HG02943 (cell line): ENCODE measurements around the gene PLA2G2C.
"Not testable (repeated sequence)": the region's sequence is repeated elsewhere in the genome, so short reads cannot be mapped to it uniquely, and the experiment has no call there.

Experiments used
- ATAC-seq: cut with Tn5 transposase; IDR thresholded peaks from one replicate; pipeline ENCODE4 v1.9.1; 2021; ENCODE audit warnings: mild to moderate bottlenecking, low read depth, moderate library complexity; ENCODE audit not compliant: unreplicated experiment

Gene PLA2G2C, protein sequence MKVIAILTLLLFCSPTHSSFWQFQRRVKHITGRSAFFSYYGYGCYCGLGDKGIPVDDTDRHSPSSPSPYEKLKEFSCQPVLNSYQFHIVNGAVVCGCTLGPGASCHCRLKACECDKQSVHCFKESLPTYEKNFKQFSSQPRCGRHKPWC

DNA sequence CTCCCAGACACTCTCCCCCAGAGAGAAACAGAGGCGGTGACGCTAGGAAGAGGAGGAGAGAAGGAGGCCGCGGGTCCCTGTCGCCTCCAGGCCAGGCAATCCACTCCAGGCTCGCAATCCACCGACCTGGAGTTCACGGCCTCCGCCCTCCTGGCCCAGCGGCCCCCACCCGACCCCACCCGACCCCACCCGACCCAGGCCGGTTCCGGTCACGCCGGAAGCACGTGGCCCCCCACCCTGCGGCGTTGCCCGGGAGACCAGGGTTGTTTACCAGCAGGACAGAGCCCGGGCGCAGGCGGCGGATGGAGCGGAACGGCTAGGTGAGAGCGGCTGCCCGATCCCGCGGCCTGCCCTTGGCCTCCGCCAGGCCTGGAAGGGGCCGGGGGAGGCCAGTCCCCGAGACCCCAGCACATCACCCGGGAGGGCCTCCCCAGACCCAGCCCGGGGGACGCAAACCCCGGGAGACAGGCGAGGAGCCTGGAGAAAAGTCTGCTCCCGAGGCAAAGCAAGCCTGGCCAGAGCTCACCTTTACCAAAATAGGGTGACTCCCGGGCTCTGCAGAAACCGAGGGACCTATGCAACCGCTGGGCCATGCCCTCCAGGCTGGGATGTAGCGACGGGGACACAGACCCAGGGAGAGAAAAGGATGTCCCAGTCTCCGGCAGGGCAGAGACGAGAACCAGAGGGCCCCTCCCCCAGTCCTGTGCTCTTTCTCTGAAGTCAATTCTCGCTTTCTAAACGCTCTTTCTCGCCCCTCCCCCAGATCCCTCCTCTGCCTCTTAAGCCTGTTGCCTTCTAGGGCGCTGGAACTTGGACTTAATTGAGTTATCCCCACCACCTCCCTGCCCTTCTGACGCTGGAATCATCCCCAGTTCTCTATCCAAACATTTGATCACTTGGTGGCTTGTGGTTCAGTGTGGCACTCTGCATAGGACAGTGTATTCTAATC is at the start of gene PLA2G2C, which contains the start of gene UBXN10:
TSS of gene PLA2G2C (minus strand) at position 685 of the 949 bp plus-strand sequence. CDS start 9,155 bp downstream, outside the sequence.
TSS of gene UBXN10 (plus strand) at position 263 of the 949 bp plus-strand sequence. CDS start 4,466 bp downstream, outside the sequence.
- no peak for ATAC-seq

DNA sequence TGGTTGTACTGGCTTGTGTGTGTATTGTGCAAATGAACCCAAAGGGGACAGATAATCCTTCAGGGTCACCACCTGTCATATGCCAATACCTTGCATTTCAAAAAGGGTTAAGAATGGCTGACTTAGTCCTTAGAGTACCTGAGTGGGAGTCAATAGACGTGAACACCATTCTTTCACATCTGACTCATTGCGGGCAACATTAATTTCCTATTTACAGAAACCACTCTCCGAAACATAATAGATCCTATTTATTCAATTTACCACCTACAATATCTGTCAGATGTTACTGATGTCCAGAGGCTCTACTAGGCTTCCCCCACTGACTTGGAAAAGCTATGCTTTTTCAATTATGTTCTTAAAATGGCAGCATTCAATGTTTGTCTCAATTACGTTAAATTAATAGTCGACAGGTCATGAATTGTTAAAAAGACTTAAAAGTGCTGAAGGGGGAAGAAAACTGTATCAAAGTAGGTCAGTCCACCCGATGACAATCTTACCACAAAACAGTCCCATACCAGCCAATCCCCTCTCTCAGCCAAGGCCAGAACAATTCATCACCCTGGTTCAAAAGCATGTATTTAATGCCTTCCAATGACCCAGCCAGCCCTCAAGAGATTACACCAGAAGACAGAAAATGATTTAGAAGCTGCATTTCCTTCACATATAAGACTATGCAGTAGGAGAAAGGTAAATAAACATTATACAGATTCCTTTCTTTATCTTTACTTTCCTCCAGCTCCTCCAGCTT is 48.6 kb upstream of the PLA2G2C start:
- no peak for ATAC-seq

DNA sequence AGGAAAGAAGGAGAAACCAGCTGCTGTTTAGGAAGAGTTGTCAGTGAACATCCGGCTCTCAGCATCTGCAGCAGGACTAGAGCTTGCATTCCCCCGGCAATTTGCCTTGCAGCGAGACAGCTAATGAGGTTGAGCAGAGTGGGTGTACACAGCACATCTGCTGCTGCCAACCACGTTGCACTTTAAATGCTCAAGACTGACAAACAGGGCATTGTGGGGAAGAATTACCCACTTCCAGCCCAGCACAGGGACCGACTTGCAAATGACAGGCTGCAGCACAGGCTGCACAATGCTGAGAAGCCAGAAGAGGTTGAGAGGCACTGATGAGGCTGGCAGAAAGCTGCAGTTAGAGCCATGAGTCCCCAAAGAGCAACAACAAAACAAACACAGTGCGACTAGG is 47.5 kb upstream of the PLA2G2C start:
- no peak for ATAC-seq

DNA sequence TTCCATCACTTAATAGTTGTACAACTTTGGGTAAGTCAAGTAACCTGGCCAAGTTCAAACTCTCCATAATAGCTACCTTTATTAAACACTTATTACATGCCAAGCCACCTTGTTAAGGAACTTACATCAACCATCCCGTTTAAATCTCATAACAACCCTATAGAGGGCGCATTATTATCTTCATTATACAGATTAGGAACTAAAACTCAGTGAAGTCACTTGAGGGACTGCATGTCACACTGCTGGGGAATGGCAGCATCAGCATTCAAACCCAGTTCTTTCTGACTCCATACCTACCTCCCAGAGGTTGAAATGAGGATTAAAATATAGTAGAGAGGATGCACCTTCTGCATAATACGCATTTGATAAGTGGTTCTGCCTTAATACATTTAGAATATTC is 47.1 kb upstream of the PLA2G2C start:
- ATAC-seq, result no peak

DNA sequence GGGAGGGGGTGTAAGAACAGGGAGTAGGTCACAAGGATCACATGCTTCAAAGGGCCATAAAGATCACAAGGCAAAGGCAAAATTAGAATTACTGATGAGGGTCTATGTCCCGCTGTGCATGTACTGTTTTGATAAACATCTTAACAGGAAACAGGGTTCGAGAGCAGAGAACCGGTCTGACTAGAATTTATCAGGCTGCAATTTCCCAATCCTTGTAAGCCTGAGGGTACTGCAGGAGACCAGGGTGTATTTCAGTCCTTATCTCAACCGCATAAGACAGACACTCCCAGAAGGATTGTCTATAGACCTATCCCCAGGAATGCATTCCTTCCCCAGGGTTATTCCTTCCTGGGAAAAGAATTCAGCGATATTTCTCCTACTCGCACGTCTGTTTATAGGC is 46.2 kb upstream of the PLA2G2C start:
- not testable (repeated sequence) for ATAC-seq

DNA sequence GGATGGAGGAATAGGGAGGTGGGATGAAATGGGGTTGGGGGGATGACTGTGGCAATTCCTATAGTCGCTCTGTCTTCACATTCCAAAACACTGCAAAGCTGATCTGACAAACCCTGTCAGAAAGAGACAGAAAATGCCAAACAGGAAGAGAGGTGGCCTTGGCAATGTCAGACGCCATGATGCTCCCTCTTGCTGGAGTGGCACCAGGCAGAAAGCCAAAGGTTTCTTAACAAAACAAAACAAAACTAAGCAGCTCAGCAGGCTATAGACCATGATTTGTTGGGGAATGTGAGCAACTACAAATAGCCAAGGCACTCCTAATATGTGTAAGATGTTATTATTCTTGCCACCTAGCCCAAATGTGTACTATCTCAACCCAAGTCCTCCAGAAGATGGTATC is 42.9 kb upstream of the PLA2G2C start:
- no peak for ATAC-seq

DNA sequence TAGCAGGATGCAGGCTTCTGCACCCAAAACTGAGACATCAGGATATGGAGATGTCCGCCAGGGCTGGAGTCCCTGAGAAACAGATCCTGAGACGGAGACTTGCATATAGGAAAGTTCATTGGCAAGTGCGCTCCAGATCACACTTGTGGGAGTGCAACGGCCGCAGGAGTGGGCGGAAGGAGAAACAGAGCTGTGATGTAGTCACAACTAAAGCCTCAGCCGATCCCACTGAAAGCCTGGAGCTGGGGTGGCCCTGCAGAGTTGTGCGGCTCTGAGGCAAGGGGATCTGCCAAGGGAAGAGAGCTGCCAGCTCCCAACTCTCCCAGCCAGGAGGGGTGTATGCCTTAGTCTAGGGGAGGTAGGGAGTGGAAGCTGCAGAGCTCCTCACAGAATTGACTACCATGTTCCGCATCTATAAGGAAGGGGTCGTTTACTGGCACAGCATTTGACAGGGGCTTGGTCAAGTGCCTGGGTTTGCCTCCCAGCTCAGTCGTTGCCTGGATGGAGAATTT is 42.1 kb upstream of the PLA2G2C start:
- ATAC-seq, result no peak

DNA sequence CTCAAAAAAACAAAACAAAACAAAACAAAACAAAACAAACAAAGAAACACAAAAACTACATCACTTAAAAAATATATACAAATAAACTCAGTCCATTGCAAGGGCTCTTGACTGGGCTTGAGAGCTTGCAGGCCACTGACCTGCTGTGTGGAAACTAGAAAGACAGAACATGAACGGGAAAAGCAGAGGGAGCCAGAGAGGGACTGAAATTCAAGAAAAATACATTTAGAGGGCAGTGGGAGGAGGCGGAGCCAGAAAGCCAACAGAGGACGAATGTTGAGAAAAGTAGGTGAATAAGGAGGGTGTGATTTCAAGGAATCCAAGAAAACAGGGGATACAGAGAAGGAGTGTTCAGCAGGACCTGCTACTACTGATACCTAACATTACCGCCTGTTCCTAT is 41.4 kb upstream of the PLA2G2C start:
- no peak for ATAC-seq

DNA sequence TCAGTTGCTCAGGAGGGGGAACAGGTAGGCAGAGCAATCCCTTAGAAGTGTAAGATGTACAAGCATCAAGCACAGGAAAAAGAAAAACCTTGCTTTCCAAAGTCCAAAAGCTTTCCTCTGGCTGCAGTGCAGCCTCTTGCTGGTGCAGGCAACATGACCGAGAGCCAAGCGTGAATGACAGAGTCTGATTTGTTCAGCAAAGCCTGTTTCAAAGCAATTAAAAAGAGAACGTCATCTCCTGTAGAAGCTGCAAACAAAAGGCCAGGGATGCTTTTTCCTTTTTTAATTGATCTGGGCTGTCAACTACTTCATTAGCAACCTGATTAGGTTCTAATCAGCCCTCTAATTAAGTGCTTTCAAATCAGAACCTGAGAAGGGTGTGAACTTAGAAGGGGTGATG is 38.2 kb upstream of the PLA2G2C start:
- no peak for ATAC-seq

DNA sequence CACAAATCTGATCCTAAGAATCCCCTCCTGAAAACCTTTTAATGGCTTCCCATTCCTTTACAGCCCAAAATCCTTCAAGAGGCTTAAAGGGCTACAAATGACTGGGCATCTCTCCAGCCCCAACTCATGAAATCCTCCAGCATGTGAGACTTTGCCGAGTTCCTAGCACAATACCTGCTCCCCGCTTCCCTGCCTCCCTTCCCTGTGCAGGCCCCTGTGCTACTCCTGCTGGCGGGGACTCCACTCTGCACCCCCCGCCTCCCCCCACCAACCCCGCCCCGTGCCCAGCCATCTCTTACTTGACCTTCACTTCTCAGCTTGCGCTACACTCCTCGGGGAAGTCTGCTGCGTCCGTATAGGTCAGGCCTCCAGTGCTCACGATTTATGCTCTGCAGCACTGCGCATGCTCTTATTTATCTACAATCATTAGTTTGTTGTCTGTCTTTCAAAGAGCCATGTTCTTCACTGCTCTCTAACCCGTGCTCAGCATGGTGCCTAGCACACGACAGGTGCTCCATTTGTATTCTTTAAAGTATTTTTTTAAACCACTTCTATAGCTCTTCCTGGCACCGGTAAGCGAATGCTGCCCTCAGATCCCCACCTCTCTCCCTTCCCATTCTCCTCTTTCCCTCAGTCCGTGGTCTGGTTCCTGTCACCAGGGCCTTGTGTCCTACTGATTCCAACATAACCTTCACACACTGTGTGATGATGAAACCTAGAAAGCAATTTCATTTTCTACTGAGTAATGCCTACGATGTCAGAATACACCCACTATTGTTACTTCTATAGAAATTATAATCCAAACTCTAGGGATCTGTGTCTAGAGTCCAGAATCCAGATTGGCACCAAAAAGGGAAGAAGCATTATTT is 37.5 kb upstream of the PLA2G2C start:
- no peak for ATAC-seq

DNA sequence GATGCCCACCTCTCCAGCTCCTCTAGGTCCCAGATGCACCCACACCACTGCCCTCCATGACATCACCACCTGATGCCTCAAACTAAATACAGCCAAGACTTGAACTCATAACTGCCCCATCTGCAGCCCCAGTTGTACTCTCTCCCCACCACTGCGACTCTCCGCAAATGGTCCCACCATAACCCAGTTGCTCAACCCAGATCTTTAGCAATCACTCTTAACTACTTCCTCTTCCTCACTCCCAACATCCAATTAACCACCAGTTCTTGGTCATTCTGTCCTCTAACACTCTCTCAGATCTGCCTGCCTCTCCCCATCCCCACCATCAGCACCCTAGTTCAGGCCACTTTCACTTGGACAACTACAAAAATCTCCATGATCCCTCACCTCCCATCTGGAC is 36.8 kb upstream of the PLA2G2C start:
- ATAC-seq, result no peak

DNA sequence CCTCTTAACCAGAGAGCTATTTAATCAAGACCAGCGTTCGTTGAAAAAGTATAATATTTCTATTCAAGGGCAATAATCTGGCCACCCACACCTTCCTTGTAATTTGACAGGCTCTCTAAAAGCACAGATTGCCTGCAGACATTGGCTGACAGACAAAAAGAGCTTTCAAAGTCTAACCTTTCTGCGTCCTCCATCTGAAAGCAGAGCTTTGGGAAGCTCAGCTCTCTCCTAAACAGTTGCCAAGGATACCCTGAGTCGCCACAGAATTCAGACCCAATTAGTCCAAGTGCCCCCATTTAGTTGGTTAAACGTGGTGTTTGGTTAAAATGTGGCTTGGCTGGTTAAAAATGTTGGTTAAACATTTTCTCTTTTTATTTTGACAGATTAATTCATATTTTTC is 33.7 kb upstream of the PLA2G2C start:
- ATAC-seq, result no peak

DNA sequence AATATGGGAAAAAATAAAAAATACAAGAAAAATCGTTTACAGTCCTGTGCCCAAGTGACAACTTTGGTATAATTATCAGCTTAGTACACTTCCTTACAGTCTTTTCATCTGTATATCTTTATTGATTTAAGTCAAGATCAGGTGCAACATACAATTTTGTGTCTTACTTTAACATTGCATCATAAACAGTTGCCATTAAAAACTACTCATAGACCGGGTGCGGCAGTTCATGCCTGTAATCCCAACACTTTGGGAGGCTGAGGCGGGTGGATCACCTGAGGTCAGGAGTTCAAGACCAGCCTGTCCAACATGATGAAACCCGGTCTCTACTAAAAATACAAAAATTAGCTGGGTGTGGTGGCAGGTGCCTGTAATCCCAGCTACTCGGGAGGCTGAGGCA is 32.7 kb upstream of the PLA2G2C start:
- ATAC-seq, result not testable (repeated sequence)

DNA sequence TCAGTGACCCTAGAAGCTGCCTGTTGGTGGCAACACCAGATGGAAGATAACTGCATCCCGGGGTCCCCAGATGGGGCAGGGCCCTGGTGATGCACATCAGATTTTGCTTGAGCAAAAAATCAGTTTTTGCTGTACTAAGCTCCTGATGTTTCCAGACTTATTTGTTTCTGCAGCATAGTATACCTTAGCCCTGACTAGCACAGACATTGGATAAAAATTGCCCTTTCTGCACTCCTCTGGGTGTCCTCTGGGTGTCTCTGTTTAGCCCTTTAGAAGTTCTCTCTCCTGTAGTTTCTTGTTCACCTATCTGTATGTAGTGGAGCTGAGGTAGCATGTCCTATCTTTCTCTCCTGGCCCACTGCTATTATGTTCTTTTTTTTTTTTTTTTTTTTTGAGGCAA is 30.3 kb upstream of the PLA2G2C start:
- no peak for ATAC-seq

DNA sequence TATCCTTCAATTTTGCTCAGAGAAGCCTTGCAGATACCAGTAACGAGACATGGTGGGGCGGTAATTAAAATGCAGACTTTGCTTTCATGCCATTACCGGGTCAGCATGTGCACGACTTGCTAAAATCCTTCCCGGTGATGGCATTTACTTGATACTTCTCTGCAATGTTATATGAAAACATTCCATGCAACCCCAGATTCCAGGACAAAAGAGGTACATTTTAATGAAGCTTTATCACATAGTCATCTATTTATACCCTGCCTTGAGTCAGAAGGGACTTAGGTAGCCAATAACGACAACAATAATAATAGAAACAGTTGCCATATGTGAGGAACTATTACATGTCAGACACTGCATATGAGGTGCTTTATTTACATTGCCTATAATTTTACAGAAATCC is 29.4 kb upstream of the PLA2G2C start:
- ATAC-seq, result no peak

DNA sequence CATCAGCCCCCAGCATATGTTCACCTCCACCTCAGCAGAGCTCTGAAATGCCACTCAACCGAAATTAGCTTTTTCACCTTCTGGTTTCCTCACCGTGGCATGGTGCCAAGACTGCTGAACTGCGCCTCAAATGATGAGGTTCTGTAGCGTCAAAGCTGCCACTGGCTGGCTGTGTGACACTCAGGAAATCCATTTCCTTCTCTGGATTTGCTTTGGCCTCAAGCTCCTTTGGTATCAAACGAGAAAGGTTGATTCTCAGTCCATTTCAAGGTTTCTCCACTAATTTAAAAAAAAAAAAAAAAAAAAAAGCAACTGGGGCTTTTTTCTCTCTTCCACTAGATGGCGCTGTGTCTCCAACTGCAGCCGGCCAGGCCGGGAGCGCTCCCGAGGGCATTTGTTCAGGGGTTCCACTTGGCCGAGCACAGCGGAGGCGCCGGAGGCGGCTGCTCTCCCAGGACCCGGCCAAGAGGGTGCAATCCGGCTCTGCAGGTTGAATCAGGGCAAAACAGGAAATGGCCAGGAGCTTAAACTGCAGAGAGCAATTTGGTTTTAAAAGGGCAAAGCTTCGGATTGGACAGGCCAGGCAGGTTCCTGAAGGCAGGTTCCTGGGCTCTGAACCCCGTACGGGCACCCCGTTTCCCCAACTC is 26.5 kb upstream of the PLA2G2C start:
- ATAC-seq, result no peak

DNA sequence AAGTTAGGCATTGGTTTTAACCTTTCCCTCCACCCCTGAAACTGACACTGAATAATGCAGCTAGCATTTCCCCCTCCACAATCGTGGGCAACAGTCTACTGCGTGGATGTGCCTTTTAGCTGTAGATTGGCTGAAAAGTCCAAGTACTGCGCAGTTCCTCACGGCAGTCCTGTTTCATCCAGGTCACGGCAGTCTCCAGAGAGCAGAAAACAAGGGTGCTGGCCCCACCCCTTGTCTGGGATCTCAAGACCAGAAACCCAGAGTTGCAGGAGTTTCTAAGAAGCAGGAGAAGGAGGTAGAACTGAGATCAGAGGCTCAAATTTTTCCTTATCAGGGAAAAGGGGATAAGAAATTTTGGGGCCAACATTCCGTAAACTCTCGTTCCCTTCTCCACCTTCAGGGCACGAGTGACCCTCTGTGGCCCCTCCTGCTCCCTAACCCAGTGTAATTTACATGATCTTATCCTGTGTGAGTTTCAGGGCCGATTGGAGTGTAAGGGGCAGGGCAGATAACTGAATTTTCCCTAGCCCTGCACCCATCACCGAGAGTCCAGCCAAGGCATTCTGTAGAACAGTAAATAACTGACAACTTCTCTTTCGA is 25.9 kb upstream of the PLA2G2C start:
- ATAC-seq, result no peak

DNA sequence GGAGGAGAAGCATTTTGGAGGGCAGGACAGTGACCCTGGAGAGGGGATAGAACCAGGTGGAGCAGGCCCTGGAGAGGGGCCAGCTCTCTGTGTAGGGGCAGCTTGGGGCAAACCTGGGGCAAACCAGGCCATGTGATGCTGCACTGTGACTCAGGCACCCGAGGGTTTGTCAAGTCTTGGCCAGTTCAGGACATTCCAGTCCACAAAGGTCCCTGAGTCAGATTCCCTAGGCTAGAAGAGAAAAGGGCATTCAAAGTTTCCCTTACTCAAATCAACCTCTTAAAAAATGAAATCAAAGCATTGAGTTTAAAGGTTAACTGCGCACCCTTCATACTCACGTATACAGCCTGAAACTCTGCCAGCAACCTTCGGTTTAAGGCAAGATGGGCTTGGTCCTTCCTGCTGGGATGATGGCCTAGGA is 25.2 kb upstream of the PLA2G2C start:
- no peak for ATAC-seq
